Neural cell (in vitro differentiated cells): ENCODE data around the gene RIPK3. TPM values are rescaled to one million over a fixed set of nuclear protein-coding genes. Genes with fewer than 3 reads are reported as not detected.

Experiments
- H2AFZ ChIP-seq: fragments of 200-600, 300-800 bp; sonication (generic), shearing (Covaris generic); 2 replicates; pipeline ENCODE4 v1.6.0; 2014; ENCODE audit warnings: low read depth, mild to moderate bottlenecking, antibody characterized with exemption, low read length, moderate library complexity
- H3F3A ChIP-seq: fragments of 200-600 bp; shearing (Covaris generic); 2 replicates; pipeline ENCODE4 v1.6.1; 2016; ENCODE audit warnings: mild to moderate bottlenecking, moderate library complexity, mixed read lengths, antibody characterized with exemption, low read length; ENCODE audit not compliant: insufficient read depth, poor library complexity, severe bottlenecking
- H3K27ac ChIP-seq: fragments of 200-600, 300-800 bp; sonication (generic), shearing (Covaris generic); 2 replicates; pipeline ENCODE4 v1.5.1; 2014; ENCODE audit warnings: mild to moderate bottlenecking, low read length, moderate library complexity
- H3K27me3 ChIP-seq: fragments of 300-800, 200-600 bp; sonication (generic), shearing (Covaris generic); 2 replicates; pipeline ENCODE4 v1.6.0; 2014; ENCODE audit warnings: mild to moderate bottlenecking, low read depth, low read length, moderate library complexity; ENCODE audit not compliant: insufficient read depth
- H3K36me3 ChIP-seq: fragments of 300-800, 200-600 bp; sonication (generic), shearing (Covaris generic); 2 replicates; pipeline ENCODE4 v1.5.1; 2014; ENCODE audit warnings: mild to moderate bottlenecking, antibody characterized with exemption, low read length, moderate library complexity; ENCODE audit not compliant: insufficient read depth
- H3K4me2 ChIP-seq: fragments of 300-800, 200-600 bp; sonication (generic), shearing (Covaris generic); 2 replicates; pipeline ENCODE4 v1.6.0; 2014; ENCODE audit warnings: mild to moderate bottlenecking, low read length
- H3K4me3 ChIP-seq: fragments of 300-800, 200-600 bp; sonication (generic), shearing (Covaris generic); 2 replicates; pipeline ENCODE4 v1.5.1; 2014; ENCODE audit warnings: mild to moderate bottlenecking, low read length, moderate library complexity
- H3K79me2 ChIP-seq: fragments of 200-600 bp; shearing (Covaris generic); replicated peaks from 2 replicates; pipeline ENCODE4 v1.6.0; 2014; ENCODE audit warnings: mild to moderate bottlenecking, low read length, moderate library complexity; ENCODE audit not compliant: insufficient read depth
- H3K9ac ChIP-seq: fragments of 300-800, 200-600 bp; sonication (generic), shearing (Covaris generic); 2 replicates; pipeline ENCODE4 v1.6.1; 2016; ENCODE audit warnings: mild to moderate bottlenecking, low read length, mixed read lengths
- H3K9me2 ChIP-seq: fragments of 200-600 bp; shearing (Covaris generic); 2 replicates; pipeline ENCODE4 v1.6.1; 2016; ENCODE audit warnings: mild to moderate bottlenecking, low read length, mixed read lengths; ENCODE audit not compliant: insufficient read depth
- H3K9me3 ChIP-seq: fragments of 200-600, 300-800 bp; sonication (generic), shearing (Covaris generic); 2 replicates; pipeline ENCODE4 v1.6.1; 2016; ENCODE audit warnings: mild to moderate bottlenecking, mixed run types, low read length, moderate library complexity, mixed read lengths
- H4K20me1 ChIP-seq: fragments of 200-600 bp; shearing (Covaris generic); 2 replicates; pipeline ENCODE4 v1.6.1; 2016; ENCODE audit warnings: mild to moderate bottlenecking, mixed run types; ENCODE audit not compliant: insufficient read depth
- EP300 ChIP-seq: fragments of 450-650 bp; conservative IDR thresholded peaks from 2 replicates; pipeline ENCODE4 v1.6.1; 2014; ENCODE audit warnings: antibody characterized with exemption, mild to moderate bottlenecking, moderate library complexity; ENCODE audit not compliant: poor library complexity, severe bottlenecking
- EZH2 ChIP-seq: fragments of 200-600, 300-800 bp; shearing (Covaris generic), sonication (generic); IDR thresholded peaks from 2 replicates; pipeline ENCODE4 v1.6.1; 2014; ENCODE audit warnings: antibody characterized with exemption, low read length, borderline replicate concordance, mild to moderate bottlenecking; ENCODE audit not compliant: insufficient read depth, poor library complexity, severe bottlenecking
- MXI1 ChIP-seq: fragments of 450-650 bp; conservative IDR thresholded peaks from 2 replicates; pipeline ENCODE4 v1.6.1; 2014; ENCODE audit warnings: antibody characterized with exemption, mild to moderate bottlenecking; ENCODE audit not compliant: poor library complexity, severe bottlenecking
- POLR2AphosphoS5 ChIP-seq: IDR thresholded peaks from 2 replicates; pipeline ENCODE4 v1.6.1; 2012
- RAD21 ChIP-seq: fragments of 450-650 bp; conservative IDR thresholded peaks from 2 replicates; pipeline ENCODE4 v1.6.1; 2014; ENCODE audit warnings: antibody characterized with exemption, mild to moderate bottlenecking, moderate library complexity
- REST ChIP-seq: IDR thresholded peaks from 2 replicates; pipeline ENCODE4 v1.6.1; 2012; ENCODE audit warnings: borderline replicate concordance
- SMC3 ChIP-seq: fragments of 450-650 bp; conservative IDR thresholded peaks from 2 replicates; pipeline ENCODE4 v1.6.1; 2014; ENCODE audit warnings: antibody characterized with exemption, mild to moderate bottlenecking, moderate library complexity; ENCODE audit not compliant: poor library complexity
- TAF1 ChIP-seq: IDR thresholded peaks from 2 replicates; pipeline ENCODE4 v1.6.1; 2012; ENCODE audit warnings: low read depth
- polyA plus RNA-seq: library from polyadenylated mRNA; depleted of rRNA; stranded (reverse); fragments of >200 nt; gene quantifications from 2 replicates; pipeline ENCODE4 v1.2.3, GENCODE V29; 2014
- TF ChIP-seq, protein P1 (sequence below): fragments of 450-650 bp; IDR thresholded peaks from 2 replicates; pipeline ENCODE4 v1.5.1; 2014; ENCODE audit warnings: antibody characterized with exemption, mild to moderate bottlenecking, moderate library complexity; ENCODE audit not compliant: poor library complexity, severe bottlenecking

Gene RIPK3
- polyA plus RNA-seq, 1 donor from 2014 or later = not detected

DNA sequence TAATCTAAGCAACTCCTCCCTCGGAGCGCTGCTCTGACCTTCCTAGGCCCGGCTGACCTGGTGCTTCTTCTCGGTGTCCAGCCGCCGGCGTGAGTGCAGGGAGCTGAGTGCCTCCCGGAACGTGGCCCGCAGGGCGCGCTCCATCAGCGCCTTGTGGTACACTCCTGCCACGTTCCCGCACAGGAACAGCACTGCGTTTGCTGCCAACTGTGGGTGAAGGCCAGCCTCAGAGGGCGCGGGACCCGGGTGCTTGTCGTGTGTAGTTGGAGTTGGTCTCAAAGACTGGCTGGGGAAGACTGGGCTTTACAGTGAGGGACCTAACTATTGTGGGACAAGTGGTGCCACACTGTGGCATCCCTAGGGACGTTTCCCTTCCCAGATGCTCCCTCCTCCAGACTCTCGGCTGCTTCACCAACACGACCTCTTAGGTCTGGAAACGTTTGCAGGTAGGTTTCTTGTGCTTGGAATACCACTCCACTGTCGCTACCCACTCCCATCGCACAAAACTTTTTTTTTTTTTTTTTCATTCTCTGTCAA lies 8.0 kb downstream of the RIPK3 start:
- Histone ChIP-seq H3K4me2 (no peak overlapping the region), H3K9me2 (no peaks in the 10 kb centered on the region), H3K9me3 (no peaks in the 10 kb centered on the region), H3K9ac (no peak overlapping the region), H3F3A (no peaks in the 10 kb centered on the region), H3K27ac (no peak overlapping the region), H3K27me3 (peaks cover 65% of the 10 kb centered on the region), H3K4me3 (peak overlapping the region; percentile 54), H2AFZ (no peak overlapping the region), H3K79me2 (no peaks in the 10 kb centered on the region), H4K20me1 (no peaks in the 10 kb centered on the region), H3K36me3 (no peaks in the 10 kb centered on the region)
- TF ChIP-seq RAD21 = no peak
- TF ChIP-seq, protein P1, sequence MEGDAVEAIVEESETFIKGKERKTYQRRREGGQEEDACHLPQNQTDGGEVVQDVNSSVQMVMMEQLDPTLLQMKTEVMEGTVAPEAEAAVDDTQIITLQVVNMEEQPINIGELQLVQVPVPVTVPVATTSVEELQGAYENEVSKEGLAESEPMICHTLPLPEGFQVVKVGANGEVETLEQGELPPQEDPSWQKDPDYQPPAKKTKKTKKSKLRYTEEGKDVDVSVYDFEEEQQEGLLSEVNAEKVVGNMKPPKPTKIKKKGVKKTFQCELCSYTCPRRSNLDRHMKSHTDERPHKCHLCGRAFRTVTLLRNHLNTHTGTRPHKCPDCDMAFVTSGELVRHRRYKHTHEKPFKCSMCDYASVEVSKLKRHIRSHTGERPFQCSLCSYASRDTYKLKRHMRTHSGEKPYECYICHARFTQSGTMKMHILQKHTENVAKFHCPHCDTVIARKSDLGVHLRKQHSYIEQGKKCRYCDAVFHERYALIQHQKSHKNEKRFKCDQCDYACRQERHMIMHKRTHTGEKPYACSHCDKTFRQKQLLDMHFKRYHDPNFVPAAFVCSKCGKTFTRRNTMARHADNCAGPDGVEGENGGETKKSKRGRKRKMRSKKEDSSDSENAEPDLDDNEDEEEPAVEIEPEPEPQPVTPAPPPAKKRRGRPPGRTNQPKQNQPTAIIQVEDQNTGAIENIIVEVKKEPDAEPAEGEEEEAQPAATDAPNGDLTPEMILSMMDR = no peak
- no peak for TF ChIP-seq EP300
- no peak for TF ChIP-seq SMC3
- no peak for TF ChIP-seq REST
- TF ChIP-seq POLR2AphosphoS5 = no peak
- TF ChIP-seq TAF1 = no peak
- no peak for TF ChIP-seq EZH2
- TF ChIP-seq MXI1 = no peak

GRCh38 chr14:24330973-24331674 lies 8.7 kb downstream of the RIPK3 start:
- H3K9me3 ChIP-seq = no peaks in the 10 kb centered on the region
- H3K4me3 ChIP-seq = no peak overlapping the region
- no peak overlapping the region for H3K9ac ChIP-seq
- no peak overlapping the region for H3K27ac ChIP-seq
- no peak overlapping the region for H2AFZ ChIP-seq
- no peaks in the 10 kb centered on the region for H3F3A ChIP-seq
- H4K20me1 ChIP-seq = no peaks in the 10 kb centered on the region
- H3K9me2 ChIP-seq = no peaks in the 10 kb centered on the region
- no peak overlapping the region for H3K4me2 ChIP-seq
- no peaks in the 10 kb centered on the region for H3K36me3 ChIP-seq
- peaks cover 58% of the 10 kb centered on the region for H3K27me3 ChIP-seq
- no peaks in the 10 kb centered on the region for H3K79me2 ChIP-seq
- TF ChIP-seq TAF1 (no peak), POLR2AphosphoS5 (no peak), RAD21 (no peak), SMC3 (no peak), EZH2 (no peak), REST (no peak), MXI1 (no peak), EP300 (no peak)
- TF ChIP-seq, protein P1 = no peak
